Measurements from ENCODE around the gene TNRC6C.

TNRC6C gene

DNA sequence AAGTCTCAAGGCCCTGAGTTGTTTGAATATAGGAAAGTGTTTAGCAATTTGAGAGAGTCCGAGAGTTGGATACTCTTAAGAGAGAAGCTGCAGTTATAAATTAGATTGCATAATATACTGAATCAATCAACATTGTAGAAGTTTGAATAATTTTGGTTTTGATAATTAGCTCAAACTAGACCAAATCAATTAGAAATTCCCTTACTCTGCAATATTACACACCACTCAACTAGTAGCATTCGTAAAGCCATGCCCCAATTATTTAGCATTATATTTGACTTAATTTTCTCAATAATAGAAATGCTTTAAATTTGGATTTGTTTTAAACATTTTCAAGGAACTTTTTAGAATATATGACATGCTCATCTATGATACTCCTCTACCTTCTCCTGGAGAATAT lies 49.1 kb downstream of the TNRC6C start:
- DNase-seq (ENCODE audit: extremely low read depth, low read depth) = no peak
- TF ChIP-seq, protein P1, sequence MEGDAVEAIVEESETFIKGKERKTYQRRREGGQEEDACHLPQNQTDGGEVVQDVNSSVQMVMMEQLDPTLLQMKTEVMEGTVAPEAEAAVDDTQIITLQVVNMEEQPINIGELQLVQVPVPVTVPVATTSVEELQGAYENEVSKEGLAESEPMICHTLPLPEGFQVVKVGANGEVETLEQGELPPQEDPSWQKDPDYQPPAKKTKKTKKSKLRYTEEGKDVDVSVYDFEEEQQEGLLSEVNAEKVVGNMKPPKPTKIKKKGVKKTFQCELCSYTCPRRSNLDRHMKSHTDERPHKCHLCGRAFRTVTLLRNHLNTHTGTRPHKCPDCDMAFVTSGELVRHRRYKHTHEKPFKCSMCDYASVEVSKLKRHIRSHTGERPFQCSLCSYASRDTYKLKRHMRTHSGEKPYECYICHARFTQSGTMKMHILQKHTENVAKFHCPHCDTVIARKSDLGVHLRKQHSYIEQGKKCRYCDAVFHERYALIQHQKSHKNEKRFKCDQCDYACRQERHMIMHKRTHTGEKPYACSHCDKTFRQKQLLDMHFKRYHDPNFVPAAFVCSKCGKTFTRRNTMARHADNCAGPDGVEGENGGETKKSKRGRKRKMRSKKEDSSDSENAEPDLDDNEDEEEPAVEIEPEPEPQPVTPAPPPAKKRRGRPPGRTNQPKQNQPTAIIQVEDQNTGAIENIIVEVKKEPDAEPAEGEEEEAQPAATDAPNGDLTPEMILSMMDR (IDR thresholded peaks at IDR 0.05; ENCODE audit: low read depth, low read length) = no peak

DNA sequence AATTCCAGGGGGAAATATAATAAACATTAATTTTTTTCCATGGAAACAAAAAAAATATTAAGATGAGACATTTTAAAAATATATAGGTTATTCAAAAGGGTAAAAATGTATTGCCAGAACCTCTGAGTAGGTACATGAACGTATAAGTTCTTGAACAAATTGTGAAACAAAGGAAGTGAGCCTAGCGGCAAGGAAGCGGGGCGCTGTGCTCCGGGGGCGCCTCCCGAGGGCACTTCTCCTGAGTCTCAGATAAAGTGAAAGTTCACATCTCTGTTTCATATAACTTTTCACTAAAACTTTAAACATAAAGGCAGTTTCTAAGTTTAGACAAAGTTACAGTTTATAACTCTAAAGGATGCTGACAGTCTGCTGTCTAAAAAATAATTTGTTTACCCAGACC lies 52.3 kb downstream of the TNRC6C start:
- TF ChIP-seq, protein P1 (IDR thresholded peaks at IDR 0.05; ENCODE audit: low read depth, low read length) = no peak
- no peak for DNase-seq (ENCODE audit: extremely low read depth, low read depth)

DNA sequence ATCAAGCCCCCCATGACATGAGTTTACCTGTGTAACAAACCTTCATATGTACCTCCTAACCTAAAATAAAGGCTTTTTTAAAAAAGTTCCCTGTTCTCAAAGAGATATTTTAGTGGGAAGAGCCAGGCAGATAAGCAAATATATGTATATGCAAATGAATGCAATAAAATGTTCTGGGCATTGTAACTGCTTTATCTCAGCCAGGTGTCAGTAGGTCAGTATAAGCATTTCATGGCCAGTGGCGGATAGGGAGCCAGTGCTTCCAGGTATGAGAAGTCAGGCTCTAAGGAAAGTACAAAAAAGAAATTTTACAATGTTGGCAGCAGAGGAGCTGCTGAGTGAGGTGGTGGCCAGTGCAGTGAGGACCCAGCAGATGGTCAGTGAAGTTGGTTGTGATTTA lies 53.9 kb downstream of the TNRC6C start:
- TF ChIP-seq, protein P1 (IDR thresholded peaks at IDR 0.05; ENCODE audit: low read depth, low read length) = no peak

DNA sequence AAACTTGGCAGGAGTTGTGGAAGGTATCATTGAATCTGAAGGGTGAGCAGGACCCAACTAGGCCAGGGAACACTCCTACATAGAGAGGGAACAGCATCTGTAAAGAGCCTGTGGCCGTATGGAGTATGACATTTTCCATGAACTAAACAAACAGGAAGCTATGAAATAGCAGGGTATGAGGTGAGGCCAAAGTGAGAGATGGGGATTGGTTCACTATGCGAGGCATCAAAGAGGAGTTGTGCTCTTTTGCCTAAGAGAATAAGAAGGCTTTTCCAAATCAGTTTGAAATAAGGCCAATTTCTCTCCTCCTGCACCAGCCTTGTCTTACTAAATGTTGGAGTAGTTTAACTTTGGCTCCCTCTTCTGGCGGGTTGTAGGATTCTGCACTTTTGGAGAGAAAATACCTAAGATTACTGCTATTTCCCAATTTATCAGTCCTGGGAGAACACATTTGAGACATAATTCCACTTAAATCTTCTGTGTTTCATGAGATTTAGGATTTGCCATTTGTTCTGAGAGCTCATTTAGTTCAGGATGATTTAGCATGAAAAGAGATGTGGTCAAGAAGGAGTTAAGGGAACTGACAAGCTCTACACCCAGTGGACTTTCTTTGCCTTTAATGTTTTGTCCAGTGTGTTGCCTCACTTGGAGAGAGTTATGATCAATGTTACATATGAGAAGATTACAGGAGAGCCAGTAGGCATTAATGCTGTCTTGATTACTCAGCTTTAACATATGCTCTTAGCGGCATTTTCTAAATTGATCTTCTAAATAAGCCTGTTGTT lies 55.4 kb downstream of the TNRC6C start:
- DNase-seq (ENCODE audit: extremely low read depth, low read depth) = peak; percentile 64
- TF ChIP-seq, protein P1 (IDR thresholded peaks at IDR 0.05; ENCODE audit: low read depth, low read length) = peak; percentile 79

More for the DNA sequence above, 53.9 kb downstream of the TNRC6C start:
- no peak for DNase-seq (ENCODE audit: extremely low read depth, low read depth)

DNA sequence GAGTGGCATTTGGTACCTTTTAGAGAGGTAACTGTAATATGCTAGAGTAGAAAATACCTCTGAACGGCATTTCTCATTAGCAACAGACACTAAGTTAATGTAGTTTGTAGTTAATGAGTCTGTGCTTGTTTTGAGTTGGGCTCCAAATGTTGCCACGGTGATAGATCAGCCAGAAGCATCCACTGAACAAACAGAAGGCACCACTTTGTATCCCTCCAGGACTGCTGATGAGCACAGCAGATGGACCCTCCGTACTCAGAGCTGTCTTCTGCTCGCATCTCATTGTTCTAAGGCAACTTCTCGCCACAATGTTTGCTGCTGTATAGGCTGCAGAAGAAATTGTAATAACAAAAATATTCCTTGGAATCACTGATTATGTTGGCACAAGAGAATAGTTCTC lies 56.1 kb downstream of the TNRC6C start:
- TF ChIP-seq, protein P1 (IDR thresholded peaks at IDR 0.05; ENCODE audit: low read depth, low read length) = no peak
- DNase-seq (ENCODE audit: extremely low read depth, low read depth) = no peak

DNA sequence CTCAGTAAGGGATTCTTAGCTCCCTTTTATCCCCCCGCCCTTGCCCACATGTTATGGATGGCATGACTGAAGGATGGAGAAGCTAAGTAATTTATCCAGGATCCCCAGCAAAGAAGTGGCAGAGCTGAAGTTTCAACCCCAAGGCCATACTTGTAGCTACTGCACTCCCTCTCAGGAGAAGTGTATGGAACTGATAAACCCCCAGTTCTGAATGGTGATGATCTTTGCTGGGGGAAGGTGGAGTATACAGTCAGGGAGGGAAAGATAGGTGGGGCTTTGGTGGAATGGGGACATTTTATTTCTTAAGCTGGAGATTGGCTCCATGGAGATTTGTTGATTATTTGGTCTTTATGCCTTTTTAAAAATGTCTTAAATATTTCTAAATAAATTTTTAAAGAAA lies 58.3 kb downstream of the TNRC6C start:
- TF ChIP-seq, protein P1 (IDR thresholded peaks at IDR 0.05; ENCODE audit: low read depth, low read length) = no peak
- no peak for DNase-seq (ENCODE audit: extremely low read depth, low read depth)

DNA sequence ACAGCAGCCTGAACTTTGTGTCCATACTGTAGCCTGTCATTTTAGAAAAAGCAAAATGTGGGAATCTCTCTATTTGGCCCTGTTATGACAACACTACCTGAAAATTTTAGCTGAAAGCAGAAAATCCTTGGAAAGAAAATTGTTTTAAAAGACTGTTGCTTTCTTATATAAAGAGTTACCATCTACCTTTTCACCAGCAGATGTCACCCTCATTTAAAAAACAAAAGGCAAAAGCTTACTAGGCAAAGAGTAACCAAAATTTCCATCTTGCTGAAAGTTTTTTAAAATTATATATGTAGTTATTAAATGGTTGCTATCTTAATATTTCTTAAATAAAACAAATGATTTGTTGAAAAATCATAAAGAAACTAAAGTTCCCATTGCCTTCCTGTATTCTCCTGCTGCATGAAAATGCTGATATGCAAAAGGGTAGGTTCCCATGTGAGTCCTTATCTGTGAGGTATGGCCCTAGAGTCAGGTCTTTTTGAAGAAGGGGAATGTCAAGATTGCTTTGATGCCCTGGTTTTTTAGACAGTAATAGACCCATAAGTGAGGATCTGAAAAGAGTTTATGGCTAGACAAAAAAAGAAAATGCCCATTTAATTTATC lies 61.0 kb downstream of the TNRC6C start:
- TF ChIP-seq, protein P1 (IDR thresholded peaks at IDR 0.05; ENCODE audit: low read depth, low read length) = peak; percentile 53
- DNase-seq (ENCODE audit: extremely low read depth, low read depth) = no peak
